OCI-LY3 (cell line): Measurements from ENCODE around the gene BEGAIN.

Source experiments
- CTCF ChIP-seq: fragments of 200-600, 300-600 bp; sonication (generic); IDR thresholded peaks from 2 replicates; pipeline ENCODE4 v1.5.1; 2014; ENCODE audit warnings: antibody characterized with exemption, low read length, low read depth
- EZH2phosphoT487 ChIP-seq: fragments of 200-600 bp; shearing (Covaris generic); IDR thresholded peaks from 2 replicates; pipeline ENCODE4 v1.6.1; 2018; ENCODE audit warnings: antibody characterized with exemption, mixed run types, low read depth

- TF ChIP-seq EZH2phosphoT487 (no peak), CTCF (no peak)
Observed at GRCh38 chr14:100498068-100498467, 89.1 kb downstream of the BEGAIN start.
